Mesendoderm (in vitro differentiated cells): ENCODE results near the gene PPM1M.
"Not testable (repeated sequence)": the region's sequence is repeated elsewhere in the genome, so short reads cannot be mapped to it uniquely, and the experiment has no call there.

ENCODE experiments used
- DNase-seq: peaks from one replicate; pipeline ENCODE4 v3.0.0; 2013
- H2AK5ac ChIP-seq: 2 replicates; pipeline ENCODE4 v1.6.1; 2013; ENCODE audit warnings: low read length, inconsistent platforms
- H2BK120ac ChIP-seq: 2 replicates; pipeline ENCODE4 v1.6.1; 2013; ENCODE audit warnings: low read depth, mild to moderate bottlenecking, low read length, moderate library complexity, mixed read lengths
- H2BK15ac ChIP-seq: replicated peaks from 2 replicates; pipeline ENCODE4 v1.6.1; 2013; ENCODE audit warnings: low read depth, mild to moderate bottlenecking, moderate library complexity
- H2BK5ac ChIP-seq: 2 replicates; pipeline ENCODE4 v1.6.1; 2013; ENCODE audit warnings: low read length, inconsistent platforms
- H3K18ac ChIP-seq: 2 replicates; pipeline ENCODE4 v1.6.1; 2013; ENCODE audit warnings: mild to moderate bottlenecking, low read length, mixed read lengths
- H3K23ac ChIP-seq: one replicate; pipeline ENCODE4 v1.6.1; 2013; ENCODE audit warnings: low read length
- H3K27ac ChIP-seq: 2 replicates; pipeline ENCODE4 v1.5.1; 2013; ENCODE audit warnings: low read depth, mild to moderate bottlenecking, inconsistent platforms, low read length, moderate library complexity
- H3K27me3 ChIP-seq: 2 replicates; pipeline ENCODE4 v1.6.1; 2013; ENCODE audit warnings: low read length, control low read depth, mild to moderate bottlenecking, inconsistent platforms; ENCODE audit not compliant: insufficient read depth, poor library complexity
- H3K36me3 ChIP-seq: 2 replicates; pipeline ENCODE4 v1.6.1; 2013; ENCODE audit warnings: low read length, inconsistent platforms; ENCODE audit not compliant: control insufficient read depth, insufficient read depth
- H3K4ac ChIP-seq: one replicate; pipeline ENCODE4 v1.6.1; 2013; ENCODE audit warnings: low read depth, mild to moderate bottlenecking, low read length, moderate library complexity
- H3K4me1 ChIP-seq: 2 replicates; pipeline ENCODE4 v1.6.1; 2013; ENCODE audit warnings: low read depth, low read length, inconsistent platforms; ENCODE audit not compliant: control insufficient read depth
- H3K4me2 ChIP-seq: 2 replicates; pipeline ENCODE4 v1.6.1; 2013; ENCODE audit warnings: low read length
- H3K4me3 ChIP-seq: 2 replicates; pipeline ENCODE4 v1.5.1; 2013; ENCODE audit warnings: mild to moderate bottlenecking, low read length
- H3K56ac ChIP-seq: one replicate; pipeline ENCODE4 v1.6.1; 2013; ENCODE audit warnings: low read length
- H3K79me1 ChIP-seq: 2 replicates; pipeline ENCODE4 v1.6.1; 2013; ENCODE audit warnings: low read length, inconsistent platforms
- H3K79me2 ChIP-seq: 2 replicates; pipeline ENCODE4 v1.6.1; 2013; ENCODE audit warnings: mild to moderate bottlenecking, low read length; ENCODE audit not compliant: control insufficient read depth, insufficient read depth
- H3K9ac ChIP-seq: 2 replicates; pipeline ENCODE4 v1.6.1; 2013; ENCODE audit warnings: low read length, inconsistent platforms
- H4K5ac ChIP-seq: one replicate; pipeline ENCODE4 v1.6.1; 2013; ENCODE audit warnings: low read length
- H4K8ac ChIP-seq: one replicate; pipeline ENCODE4 v1.6.1; 2013; ENCODE audit warnings: low read depth, mild to moderate bottlenecking, control low read depth, low read length, moderate library complexity
- WGBS: extraction: QIAGEN DNeasy Blood & Tissue Kit; methylation state at CpG from one replicate; pipeline ENCODE4 v1.1.7; 2013; ENCODE audit warnings: low lambda C conversion rate, missing lambda C conversion rate; ENCODE audit not compliant: insufficient coverage; ENCODE audit errors: extremely low coverage; 5-methylcytosine and 5-hydroxymethylcytosine counted together

The PPM1M gene

DNA sequence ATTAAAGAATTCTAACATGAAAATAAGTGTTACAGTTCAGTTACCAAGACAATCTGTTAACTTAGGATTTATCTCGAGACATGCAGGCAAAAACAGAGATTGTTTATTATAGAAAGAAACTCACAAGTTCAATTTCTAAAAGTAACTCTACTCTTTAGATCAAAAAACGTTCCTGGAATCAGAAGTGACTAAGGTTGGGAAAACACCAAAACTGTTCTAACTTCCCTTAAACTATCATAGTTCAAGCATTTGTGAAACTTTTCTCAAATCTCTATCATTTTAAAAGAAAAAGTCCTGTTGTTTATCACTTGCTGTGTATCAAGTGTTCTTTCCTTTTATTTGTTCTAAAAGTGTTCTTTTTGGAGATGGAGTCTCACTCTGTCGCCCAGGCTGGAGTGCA lies 24.2 kb downstream of the PPM1M start:
- no peak overlapping the region for H3K23ac ChIP-seq
- no peak overlapping the region for H3K9ac ChIP-seq
- H4K8ac ChIP-seq, result no peak overlapping the region
- H3K4me2 ChIP-seq, result no peak overlapping the region
- H3K56ac ChIP-seq, result no peak overlapping the region
- H2BK15ac ChIP-seq, result no peak overlapping the region
- no CpG with 5 or more reads among the region's 3 CpGs for WGBS
- no peaks in the 10 kb centered on the region for H3K4me1 ChIP-seq
- H3K18ac ChIP-seq, result no peak overlapping the region
- peaks cover 14% of the 10 kb centered on the region for H3K79me1 ChIP-seq
- no peak for DNase-seq
- peaks cover 15% of the 10 kb centered on the region for H3K36me3 ChIP-seq
- H2BK120ac ChIP-seq, result no peak overlapping the region
- no peak overlapping the region for H4K5ac ChIP-seq
- H3K27ac ChIP-seq, result no peak overlapping the region
- H3K4me3 ChIP-seq, result no peak overlapping the region
- no peak overlapping the region for H2AK5ac ChIP-seq
- no peaks in the 10 kb centered on the region for H3K27me3 ChIP-seq
- H3K79me2 ChIP-seq, result peaks cover 53% of the 10 kb centered on the region
- H3K4ac ChIP-seq, result no peak overlapping the region
- H2BK5ac ChIP-seq, result no peak overlapping the region

DNA sequence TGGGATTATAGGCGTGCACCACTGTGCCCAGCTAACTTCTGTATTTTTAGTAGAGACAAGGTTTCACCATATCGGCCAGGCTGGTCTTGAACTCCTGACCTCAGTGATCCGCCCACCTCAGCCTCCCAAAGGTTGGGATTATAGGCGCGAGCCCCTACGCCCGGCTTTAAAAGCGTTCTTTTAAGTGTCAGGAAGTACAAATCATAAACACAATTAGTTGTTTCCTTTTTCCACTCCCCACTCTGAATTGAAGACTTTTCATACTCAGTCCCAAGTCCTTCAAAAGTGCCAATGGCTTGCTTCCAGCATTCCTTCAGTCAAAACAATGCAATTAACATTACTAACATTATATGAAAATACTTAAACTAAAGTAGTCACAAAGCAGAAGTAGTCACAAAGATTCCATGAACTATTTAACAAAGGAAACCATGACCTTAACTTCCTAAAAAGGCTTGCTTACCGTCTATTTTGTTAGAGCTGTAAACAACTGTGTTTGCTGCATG lies 24.7 kb downstream of the PPM1M start:
- Histone ChIP-seq H3K4ac (no peak overlapping the region), H2BK15ac (no peak overlapping the region), H3K4me1 (no peaks in the 10 kb centered on the region), H3K9ac (no peak overlapping the region), H4K5ac (no peak overlapping the region), H3K56ac (no peak overlapping the region), H3K79me2 (peaks cover 58% of the 10 kb centered on the region), H3K27ac (no peak overlapping the region), H3K79me1 (peaks cover 14% of the 10 kb centered on the region), H2BK5ac (no peak overlapping the region), H2AK5ac (no peak overlapping the region), H4K8ac (no peak overlapping the region), H3K4me3 (no peak overlapping the region), H3K23ac (no peak overlapping the region), H3K18ac (no peak overlapping the region), H2BK120ac (no peak overlapping the region), H3K36me3 (peaks cover 15% of the 10 kb centered on the region), H3K4me2 (no peak overlapping the region), H3K27me3 (no peaks in the 10 kb centered on the region)
- no peak for DNase-seq
- WGBS, result no CpG with 5 or more reads among the region's 9 CpGs

DNA sequence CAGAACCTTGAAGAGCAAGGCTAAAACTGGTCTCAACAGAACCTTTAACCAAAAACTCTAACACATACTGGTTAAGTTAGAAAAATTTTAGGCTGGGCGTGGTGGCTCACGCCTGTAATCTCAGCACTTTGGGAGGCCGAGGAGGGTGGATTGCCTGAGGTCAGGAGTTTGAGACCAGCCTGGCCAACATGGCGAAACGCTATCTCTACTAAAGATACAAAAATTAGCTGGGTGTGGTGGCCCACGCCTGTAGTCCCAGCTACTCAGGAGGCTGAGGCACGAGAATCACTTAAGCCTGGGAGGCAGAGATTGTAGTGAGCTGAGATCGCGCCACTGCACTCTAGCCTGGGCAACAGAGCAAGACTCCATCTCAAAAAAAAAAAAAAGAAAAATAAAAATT lies 26.6 kb downstream of the PPM1M start:
- H3K18ac ChIP-seq, H2AK5ac ChIP-seq, H3K4ac ChIP-seq, H3K23ac ChIP-seq, DNase-seq, H2BK5ac ChIP-seq, H3K4me1 ChIP-seq, H3K9ac ChIP-seq, H4K8ac ChIP-seq, H3K4me3 ChIP-seq, H2BK120ac ChIP-seq, H2BK15ac ChIP-seq, H4K5ac ChIP-seq, H3K4me2 ChIP-seq, H3K56ac ChIP-seq, H3K27ac ChIP-seq, H3K27me3 ChIP-seq: not testable (repeated sequence)
- Histone ChIP-seq H3K79me2 (peaks cover 75% of the 10 kb centered on the region), H3K36me3 (peaks cover 11% of the 10 kb centered on the region), H3K79me1 (peaks cover 13% of the 10 kb centered on the region)
- WGBS, result no CpG with 5 or more reads among the region's 9 CpGs

DNA sequence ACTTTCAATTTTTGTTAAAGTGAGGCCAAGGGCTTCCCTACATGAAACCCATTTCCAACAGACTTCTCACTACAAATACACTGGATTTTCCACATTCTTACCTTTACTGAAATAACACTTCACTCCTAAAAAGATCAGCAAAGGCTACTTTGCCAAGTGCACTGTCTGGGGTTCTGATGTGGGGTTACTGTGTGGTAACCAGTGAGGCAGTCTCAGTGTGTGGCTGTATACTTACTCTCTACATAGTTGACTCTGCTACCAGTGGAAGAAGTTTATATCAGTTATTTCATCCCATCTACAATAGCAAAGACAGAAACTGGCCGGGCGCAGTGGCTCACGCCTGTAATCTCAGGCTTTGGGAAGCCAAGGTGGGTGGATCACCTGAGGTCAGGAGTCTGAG lies 27.3 kb downstream of the PPM1M start:
- no peak for DNase-seq
- no peak overlapping the region for H3K56ac ChIP-seq
- no peak overlapping the region for H2BK5ac ChIP-seq
- H3K4ac ChIP-seq, result no peak overlapping the region
- no peak overlapping the region for H3K18ac ChIP-seq
- H2BK120ac ChIP-seq, result no peak overlapping the region
- H3K79me2 ChIP-seq, result peaks cover 81% of the 10 kb centered on the region
- no peak overlapping the region for H3K9ac ChIP-seq
- peaks cover 11% of the 10 kb centered on the region for H3K79me1 ChIP-seq
- no peak overlapping the region for H3K4me2 ChIP-seq
- no peaks in the 10 kb centered on the region for H3K27me3 ChIP-seq
- H3K23ac ChIP-seq, result no peak overlapping the region
- H4K8ac ChIP-seq, result no peak overlapping the region
- peaks cover 9% of the 10 kb centered on the region for H3K36me3 ChIP-seq
- H3K4me1 ChIP-seq, result peaks cover 3% of the 10 kb centered on the region
- H2AK5ac ChIP-seq, result no peak overlapping the region
- no peak overlapping the region for H4K5ac ChIP-seq
- no CpG with 5 or more reads among the region's 3 CpGs for WGBS
- no peak overlapping the region for H2BK15ac ChIP-seq
- H3K27ac ChIP-seq, result no peak overlapping the region
- H3K4me3 ChIP-seq, result no peak overlapping the region

DNA sequence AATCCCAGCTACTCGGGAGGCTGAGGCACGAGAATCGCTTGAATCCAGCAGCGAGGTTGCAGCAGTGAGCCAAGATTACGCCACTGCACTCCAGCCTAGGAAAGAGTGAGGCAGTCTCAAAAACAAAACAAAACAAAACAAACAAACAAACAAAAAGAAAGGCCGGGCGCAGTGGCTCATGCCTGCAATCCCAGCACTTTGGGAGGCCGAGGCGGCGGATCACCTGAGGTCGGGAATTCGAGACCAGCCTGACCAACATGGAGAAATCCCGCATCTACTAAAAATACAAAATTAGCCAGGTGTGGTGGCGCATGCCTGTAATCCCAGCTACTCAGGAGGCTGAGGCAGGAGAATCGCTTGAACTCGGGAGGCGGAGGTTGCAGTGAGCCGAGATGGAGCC lies 29.2 kb downstream of the PPM1M start:
- H3K27ac ChIP-seq, H3K36me3 ChIP-seq, H4K8ac ChIP-seq, H3K79me1 ChIP-seq, H4K5ac ChIP-seq, H3K9ac ChIP-seq, H2BK120ac ChIP-seq, H3K23ac ChIP-seq, H3K18ac ChIP-seq, H2BK5ac ChIP-seq, H3K27me3 ChIP-seq, H2AK5ac ChIP-seq, H3K56ac ChIP-seq, H3K4me2 ChIP-seq, H3K4me3 ChIP-seq, H2BK15ac ChIP-seq, H3K4me1 ChIP-seq, H3K4ac ChIP-seq, DNase-seq: not testable (repeated sequence)
- peaks cover 77% of the 10 kb centered on the region for H3K79me2 ChIP-seq
- no CpG with 5 or more reads among the region's 18 CpGs for WGBS
